Thymus (tissue), 11 donors: ENCODE data around the gene DIP2B. TPM values are rescaled to one million over a fixed set of nuclear protein-coding genes. Genes with fewer than 3 reads are reported as not detected.

Experiments used
- DNase-seq, 9 donors: peaks; one replicate each; pipeline ENCODE4 v3.0.0-alpha.2; 2013; ENCODE audit warnings: low spot score in 9 of 9, low read depth in 6 of 9, missing footprints in 1 of 9
- H3K27ac ChIP-seq, 2 donors: one replicate each; pipeline ENCODE4 v1.5.1; 2013; ENCODE audit warnings: control low read depth in 1 of 2, low read depth in 1 of 2, low read length in 1 of 2, mild to moderate bottlenecking in 1 of 2, moderate library complexity in 1 of 2
- H3K27me3 ChIP-seq, 2 donors: one replicate each; pipeline ENCODE4 v1.5.1; 2013; ENCODE audit warnings: low read length in 1 of 2; ENCODE audit not compliant: control insufficient read depth in 2 of 2, insufficient read depth in 1 of 2
- H3K36me3 ChIP-seq, 2 donors: one replicate each; pipeline ENCODE4 v1.5.1; 2013; ENCODE audit warnings: low read length in 1 of 2, mild to moderate bottlenecking in 1 of 2, moderate library complexity in 1 of 2; ENCODE audit not compliant: control insufficient read depth in 2 of 2, insufficient read depth in 2 of 2
- H3K4me1 ChIP-seq, 2 donors: one replicate each; pipeline ENCODE4 v1.5.1; 2013; ENCODE audit warnings: low read length in 2 of 2; ENCODE audit not compliant: control insufficient read depth in 2 of 2, insufficient read depth in 2 of 2
- H3K4me3 ChIP-seq, 2 donors: one replicate each; pipeline ENCODE4 v1.5.1; 2013; ENCODE audit warnings: low read length in 2 of 2, control low read depth in 1 of 2, mild to moderate bottlenecking in 1 of 2
- H3K9me3 ChIP-seq, 2 donors: one replicate each; pipeline ENCODE4 v1.5.1; 2013; ENCODE audit warnings: low read length in 1 of 2, mild to moderate bottlenecking in 1 of 2; ENCODE audit not compliant: control insufficient read depth in 2 of 2, insufficient read depth in 1 of 2
- WGBS: extraction: QIAGEN DNeasy Blood & Tissue Kit; methylation state at CpG from one replicate; pipeline ENCODE4 v1.1.7; 2013; 5-methylcytosine and 5-hydroxymethylcytosine counted together
- polyA plus RNA-seq: library from polyadenylated mRNA; stranded (reverse); fragments of 200-250 nt; gene quantifications from one replicate; pipeline ENCODE4 v1.2.3, GENCODE V29; 2013
- total RNA-seq: library from RNA; stranded (reverse); fragments of 120-200 nt; gene quantifications from one replicate; pipeline ENCODE4 v1.2.4, GENCODE V29; 2013
- donor health status: healthy.

Gene DIP2B
- total and polyA plus RNA-seq, 2 donors: 8.9 to 12.7 TPM

- no peak overlapping the region for H3K27ac ChIP-seq
- H3K9me3 ChIP-seq: no peaks in the 10 kb centered on the region
- peaks cover 0 to 2% of the 10 kb centered on the region in 2 donors for H3K36me3 ChIP-seq
- 77% methylated on average over 4 of the region's 4 CpGs for WGBS
- H3K27me3 ChIP-seq: no peaks in the 10 kb centered on the region
- peaks cover 0 to 4% of the 10 kb centered on the region in 2 donors for H3K4me1 ChIP-seq
- no peak for DNase-seq
- no peak overlapping the region for H3K4me3 ChIP-seq
Measured at GRCh38 chr12:50564237-50564947, 59.6 kb downstream of the DIP2B start.

- Histone ChIP-seq H3K9me3 (no peaks in the 10 kb centered on the region), H3K36me3 (no peaks in the 10 kb centered on the region), H3K4me1 (peaks cover 0 to 4% of the 10 kb centered on the region in 2 donors), H3K27me3 (no peaks in the 10 kb centered on the region), H3K4me3 (no peak overlapping the region), H3K27ac (no peak overlapping the region)
- no peak for DNase-seq
- WGBS: 91% methylated on average over 3 of the region's 3 CpGs
Measured at GRCh38 chr12:50564948-50565297, 60.1 kb downstream of the DIP2B start.

GRCh38 chr12:50566066-50566465, 61.3 kb downstream of the DIP2B start:
- DNase-seq: no peak
- no peak overlapping the region for H3K4me3 ChIP-seq
- no peaks in the 10 kb centered on the region for H3K9me3 ChIP-seq
- WGBS: 97% methylated on average over 1 of the region's 1 CpG
- H3K27me3 ChIP-seq: no peaks in the 10 kb centered on the region
- no peaks in the 10 kb centered on the region for H3K36me3 ChIP-seq
- peaks cover 0 to 4% of the 10 kb centered on the region in 2 donors for H3K4me1 ChIP-seq
- H3K27ac ChIP-seq: no peak overlapping the region

DNA sequence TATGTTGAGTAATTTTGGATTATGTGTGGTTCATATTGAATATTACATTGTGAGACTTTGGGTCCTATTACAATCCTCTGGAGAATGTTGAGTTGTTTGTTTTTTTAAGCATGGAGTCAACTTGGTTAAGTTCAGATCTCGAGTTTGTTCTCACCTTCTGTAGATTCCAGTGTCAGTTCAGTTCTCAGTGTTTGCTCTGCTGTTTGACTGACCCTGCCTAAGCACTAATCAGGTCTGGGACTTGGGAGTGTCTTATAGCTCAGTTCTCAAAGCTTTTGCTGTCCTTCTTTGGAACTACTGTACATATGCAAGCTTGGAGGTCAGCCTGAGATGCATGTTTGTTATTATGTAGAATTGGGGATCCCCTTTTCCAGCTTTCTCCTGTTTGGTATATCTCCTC, 63.1 kb downstream of the DIP2B start:
- H3K27me3 ChIP-seq: no peaks in the 10 kb centered on the region
- peaks cover 0 to 4% of the 10 kb centered on the region in 2 donors for H3K4me1 ChIP-seq
- no peaks in the 10 kb centered on the region for H3K36me3 ChIP-seq
- no peak for DNase-seq
- H3K9me3 ChIP-seq: peaks cover 0 to 2% of the 10 kb centered on the region in 2 donors
- H3K27ac ChIP-seq: no peak overlapping the region
- 90% methylated on average over 1 of the region's 1 CpG for WGBS
- no peak overlapping the region for H3K4me3 ChIP-seq

- Histone ChIP-seq H3K4me1 (peaks cover 0 to 7% of the 10 kb centered on the region in 2 donors), H3K27ac (no peak overlapping the region), H3K27me3 (no peaks in the 10 kb centered on the region), H3K4me3 (no peak overlapping the region), H3K36me3 (no peaks in the 10 kb centered on the region), H3K9me3 (peaks cover 0 to 2% of the 10 kb centered on the region in 2 donors)
- 95% methylated on average over 4 of the region's 4 CpGs for WGBS
- DNase-seq: no peak
Measured at GRCh38 chr12:50568338-50569091, 63.7 kb downstream of the DIP2B start.

- H3K4me1 ChIP-seq: peaks cover 0 to 7% of the 10 kb centered on the region in 2 donors
- no peak overlapping the region for H3K4me3 ChIP-seq
- no peaks in the 10 kb centered on the region for H3K36me3 ChIP-seq
- WGBS: 94% methylated on average over 2 of the region's 2 CpGs
- no peak overlapping the region for H3K27ac ChIP-seq
- no peaks in the 10 kb centered on the region for H3K27me3 ChIP-seq
- H3K9me3 ChIP-seq: peaks cover 0 to 2% of the 10 kb centered on the region in 2 donors
- no peak for DNase-seq
Measured at GRCh38 chr12:50569321-50569720, 64.5 kb downstream of the DIP2B start.

GRCh38 chr12:50569876-50570275, 65.1 kb downstream of the DIP2B start:
- Histone ChIP-seq H3K27ac (no peak overlapping the region), H3K4me3 (no peak overlapping the region), H3K36me3 (no peaks in the 10 kb centered on the region), H3K27me3 (no peaks in the 10 kb centered on the region), H3K9me3 (peaks cover 0 to 2% of the 10 kb centered on the region in 2 donors), H3K4me1 (peaks cover 0 to 7% of the 10 kb centered on the region in 2 donors)
- DNase-seq: no peak
- 93% methylated on average over 3 of the region's 3 CpGs for WGBS

DNA sequence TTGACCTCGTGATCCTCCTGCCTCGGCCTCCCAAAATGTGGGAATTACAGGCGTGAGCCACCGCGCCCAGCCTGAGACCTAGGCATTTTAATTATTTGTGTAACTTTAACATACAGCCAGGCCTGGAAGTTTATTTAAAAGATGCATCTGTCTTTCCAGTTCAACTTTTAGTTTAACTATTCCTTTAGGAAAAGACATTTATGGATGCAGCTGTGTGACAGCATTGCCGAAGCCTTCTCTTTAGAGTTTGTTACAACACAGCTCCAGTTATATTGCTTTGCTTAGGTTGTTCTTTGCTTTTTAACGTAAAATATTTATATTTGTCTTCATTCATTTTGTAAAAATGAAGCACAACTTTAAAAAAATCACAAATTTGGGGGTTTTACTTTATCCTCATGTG, 67.0 kb downstream of the DIP2B start:
- peaks cover 0 to 7% of the 10 kb centered on the region in 2 donors for H3K4me1 ChIP-seq
- no peak for DNase-seq
- 98% methylated on average over 7 of the region's 7 CpGs for WGBS

GRCh38 chr12:50572287-50572686, 67.5 kb downstream of the DIP2B start:
- no peak overlapping the region for H3K27ac ChIP-seq
- no peaks in the 10 kb centered on the region for H3K27me3 ChIP-seq
- H3K9me3 ChIP-seq: peaks cover 0 to 2% of the 10 kb centered on the region in 2 donors
- WGBS: 90% methylated on average over 1 of the region's 1 CpG
- no peak overlapping the region for H3K4me3 ChIP-seq
- no peaks in the 10 kb centered on the region for H3K36me3 ChIP-seq
- peaks cover 0 to 7% of the 10 kb centered on the region in 2 donors for H3K4me1 ChIP-seq
- no peak for DNase-seq

More for the DNA sequence above, 67.0 kb downstream of the DIP2B start:
- no peak overlapping the region for H3K4me3 ChIP-seq
- H3K27me3 ChIP-seq: no peaks in the 10 kb centered on the region
- H3K36me3 ChIP-seq: no peaks in the 10 kb centered on the region
- peaks cover 0 to 2% of the 10 kb centered on the region in 2 donors for H3K9me3 ChIP-seq
- H3K27ac ChIP-seq: no peak overlapping the region
